GM23338 (cell line): ENCODE results near the gene EFCAB13. TPM values are rescaled to one million over a fixed set of nuclear protein-coding genes. Genes with fewer than 3 reads are reported as not detected.

ENCODE experiments used
- ATAC-seq: fragments of 200-7000 bp; cut with Tn5 transposase; 3 replicates; pipeline ENCODE4 v1.9.1; 2020
- DNase-seq: peaks from one replicate; pipeline ENCODE4 v3.0.0-alpha.2; 2015; ENCODE audit warnings: low spot score
- H2AFZ ChIP-seq: fragments of 200-600 bp; sonication (generic); 2 replicates; pipeline ENCODE4 v1.8.0; 2016; ENCODE audit warnings: antibody characterized with exemption, mild to moderate bottlenecking, moderate library complexity
- H3F3A ChIP-seq: fragments of 200-600 bp; sonication (generic); replicated peaks from 2 replicates; pipeline ENCODE4 v1.8.0; 2017; ENCODE audit warnings: antibody characterized with exemption, mixed run types, low read depth
- H3K27ac ChIP-seq: fragments of 200-600 bp; sonication (generic); 2 replicates; pipeline ENCODE4 v1.6.1; 2016; ENCODE audit warnings: low read depth
- H3K27me3 ChIP-seq: fragments of 200-600 bp; sonication (generic); 2 replicates; pipeline ENCODE4 v1.8.0; 2016; ENCODE audit warnings: mild to moderate bottlenecking, mixed run types, moderate library complexity; ENCODE audit not compliant: insufficient read depth
- H3K36me3 ChIP-seq: fragments of 200-600 bp; sonication (generic); 2 replicates; pipeline ENCODE4 v1.8.0; 2016; ENCODE audit warnings: mild to moderate bottlenecking; ENCODE audit not compliant: insufficient read depth
- H3K4me1 ChIP-seq: fragments of 200-600 bp; sonication (generic); 2 replicates; pipeline ENCODE4 v1.8.0; 2016; ENCODE audit warnings: mild to moderate bottlenecking, moderate library complexity; ENCODE audit not compliant: insufficient read depth
- H3K4me2 ChIP-seq: fragments of 200-600 bp; sonication (generic); 2 replicates; pipeline ENCODE4 v1.7.1; 2017; ENCODE audit warnings: mixed run types
- H3K4me3 ChIP-seq: fragments of 200-600 bp; sonication (generic); 2 replicates; pipeline ENCODE4 v1.6.1; 2016; ENCODE audit warnings: mixed run types
- H3K79me2 ChIP-seq: fragments of 200-600 bp; sonication (generic); replicated peaks from 2 replicates; pipeline ENCODE4 v1.8.0; 2017; ENCODE audit warnings: mild to moderate bottlenecking; ENCODE audit not compliant: insufficient read depth
- H3K9me2 ChIP-seq: fragments of 200-600 bp; sonication (generic); 2 replicates; pipeline ENCODE4 v1.8.0; 2017; ENCODE audit not compliant: insufficient read depth
- H4K20me1 ChIP-seq: fragments of 200-600 bp; sonication (generic); replicated peaks from 2 replicates; pipeline ENCODE4 v1.8.0; 2017; ENCODE audit warnings: mild to moderate bottlenecking; ENCODE audit not compliant: insufficient read depth
- H3K27ac Mint-ChIP-seq: 2 replicates; pipeline ENCODE4 v1.8.0; 2020; ENCODE audit warnings: inconsistent platforms, mild to moderate bottlenecking, moderate library complexity, mixed read lengths
- H3K27me3 Mint-ChIP-seq: 3 replicates; pipeline ENCODE4 v1.8.0; 2022; ENCODE audit warnings: low read depth, mild to moderate bottlenecking, moderate library complexity, mixed read lengths, inconsistent platforms; ENCODE audit not compliant: insufficient read depth, poor library complexity
- H3K36me3 Mint-ChIP-seq: 3 replicates; pipeline ENCODE4 v1.8.0; 2021; ENCODE audit warnings: low read depth, mild to moderate bottlenecking, inconsistent platforms, moderate library complexity, mixed read lengths
- H3K4me1 Mint-ChIP-seq: 3 replicates; pipeline ENCODE4 v1.8.0; 2020; ENCODE audit warnings: mild to moderate bottlenecking, inconsistent platforms, mixed read lengths
- H3K4me3 Mint-ChIP-seq: 3 replicates; pipeline ENCODE4 v1.8.0; 2021; ENCODE audit warnings: moderate library complexity, mild to moderate bottlenecking, inconsistent platforms, mixed read lengths
- H3K9me3 Mint-ChIP-seq: 3 replicates; pipeline ENCODE4 v1.8.0; 2020; ENCODE audit warnings: moderate library complexity, mild to moderate bottlenecking, inconsistent platforms, mixed read lengths
- CREB1 ChIP-seq: fragments of 250-450 bp; sonication (Bioruptor Pico); IDR thresholded peaks from 2 replicates; pipeline ENCODE4 v1.5.0; 2020; ENCODE audit warnings: low read depth, mild to moderate bottlenecking, moderate library complexity
- ETS1 ChIP-seq: IDR thresholded peaks from 2 replicates; pipeline ENCODE4 v1.6.1; 2016; ENCODE audit warnings: antibody characterized with exemption
- POLR2AphosphoS5 ChIP-seq: IDR thresholded peaks from 2 replicates; pipeline ENCODE4 v1.6.1; 2016; ENCODE audit warnings: antibody characterized with exemption, low read depth
- STAT1 ChIP-seq: IDR thresholded peaks from one replicate; pipeline ENCODE4 v1.6.1; 2016; ENCODE audit warnings: antibody characterized with exemption; ENCODE audit not compliant: unreplicated experiment
- ZNF331 ChIP-seq: fragments of 250-450 bp; sonication (Bioruptor Pico); IDR thresholded peaks from 2 replicates; pipeline ENCODE4 v1.5.0; 2020; ENCODE audit warnings: low read depth, mild to moderate bottlenecking, moderate library complexity
- ZNF462 ChIP-seq: fragments of 250-450 bp; sonication (Bioruptor Pico); IDR thresholded peaks from 2 replicates; pipeline ENCODE4 v1.5.0; 2020; ENCODE audit warnings: mild to moderate bottlenecking, moderate library complexity
- long read RNA-seq: library from polyadenylated mRNA; unstranded; transcript quantifications from one replicate; pipeline ENCODE4 v2.0.0, GENCODE V29; 2020; ENCODE audit not compliant: unreplicated experiment
- polyA plus RNA-seq: library from polyadenylated mRNA; unstranded; fragments of >200 nt; fragmentation: Nextera tagmentation; extraction: Ambion mirVana; gene quantifications from 2 replicates; pipeline ENCODE4 v1.2.1, GENCODE V29; 2016
- total RNA-seq: library from RNA; depleted of rRNA; stranded (reverse); fragments of >200 nt; shearing (Covaris generic); gene quantifications from 2 replicates; pipeline ENCODE4 v1.2.3, GENCODE V29; 2014; rRNA removed
- TF ChIP-seq, protein P1 (sequence below), 2 experiments: fragments of 200-600 bp in 1 of 2; sonication (generic) in 1 of 2; conservative IDR thresholded peaks; 2 replicates each; pipeline versions ENCODE4 v1.5.1 to v1.6.1; 2016 to 2017; ENCODE audit warnings: antibody characterized with exemption in 2 of 2, low read depth in 2 of 2, mild to moderate bottlenecking in 2 of 2, moderate library complexity in 1 of 2

The EFCAB13 gene
- total RNA-seq = 3.6 and 4.1 TPM in 2 replicates
- 3.3 and 5.4 TPM in 2 replicates for polyA plus RNA-seq
- long read RNA-seq = 0 reads

DNA sequence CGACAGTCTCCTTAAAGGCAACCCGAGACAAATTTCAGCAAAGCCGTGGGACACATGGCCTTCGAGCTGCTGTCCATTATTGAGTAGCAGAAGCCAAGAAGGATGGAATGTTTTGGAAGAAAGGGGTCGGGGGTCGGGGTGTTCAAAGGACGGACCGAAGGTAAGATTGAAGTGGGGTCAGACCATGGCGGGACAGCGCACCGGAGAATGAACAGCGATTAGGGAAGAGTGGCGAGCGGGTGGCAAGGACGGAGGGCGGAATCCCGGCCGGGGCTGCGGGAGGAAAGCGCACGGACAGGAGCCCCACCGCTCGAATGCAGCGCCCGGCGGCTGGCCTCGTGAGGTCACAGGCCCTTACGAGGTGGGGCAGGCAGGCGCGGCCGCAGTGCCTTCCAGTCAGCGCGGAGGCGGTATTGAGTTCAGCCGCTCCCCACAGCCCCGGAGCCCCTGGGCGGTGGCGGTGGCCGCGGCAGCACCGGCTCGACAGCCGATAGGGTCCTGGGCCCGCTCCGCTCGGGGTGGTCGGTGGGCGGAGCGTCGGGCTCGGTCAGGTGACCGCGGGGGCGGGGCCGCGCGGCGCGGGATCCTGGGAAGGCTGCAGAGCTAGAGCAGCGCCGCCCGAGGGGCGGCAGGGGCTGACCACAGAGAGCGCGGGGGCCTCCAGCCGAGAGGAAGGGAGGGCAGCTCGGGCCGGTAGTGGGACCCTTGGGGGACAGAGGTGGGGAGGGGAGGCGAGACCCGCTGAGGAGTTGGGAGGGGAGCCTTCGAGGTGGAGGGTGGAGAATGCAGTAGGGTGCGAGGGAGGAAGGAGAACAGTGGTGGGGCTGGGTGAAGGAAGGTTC is at the start of gene EFCAB13:
Gene EFCAB13, plus strand, starts transcription at position 574 of the 842 bp plus-strand sequence. CDS start 4,399 bp downstream, outside the sequence.
- H3K27me3 Mint-ChIP-seq = peaks cover 23% of the 10 kb centered on the region
- ATAC-seq (peak; percentile 99), DNase-seq (peak; percentile 96)
- peak within 1 kb of the TSS; percentile 71 for H3K4me3 ChIP-seq
- H3F3A ChIP-seq = peaks cover 7% of the 10 kb centered on the region
- H4K20me1 ChIP-seq = no peaks in the 10 kb centered on the region
- no peaks in the 10 kb centered on the region for H3K79me2 ChIP-seq
- no peaks in the 10 kb centered on the region for H3K9me2 ChIP-seq
- H3K4me2 ChIP-seq = peak within 1 kb of the TSS; percentile 85
- H3K36me3 Mint-ChIP-seq = peaks cover 8% of the 10 kb centered on the region; the same call in 2 of the 3 replicates
- peaks cover 12% of the 10 kb centered on the region; the same call in 2 of the 3 replicates for H3K4me1 Mint-ChIP-seq
- H2AFZ ChIP-seq = peak within 1 kb of the TSS; percentile 98
- H3K27ac Mint-ChIP-seq = peak within 1 kb of the TSS; percentile 76
- H3K9me3 Mint-ChIP-seq = peaks cover 18% of the 10 kb centered on the region
- H3K27ac ChIP-seq = peak within 1 kb of the TSS; percentile 95
- H3K4me3 Mint-ChIP-seq = peak within 1 kb of the TSS; percentile 85
- TF ChIP-seq, protein P1, sequence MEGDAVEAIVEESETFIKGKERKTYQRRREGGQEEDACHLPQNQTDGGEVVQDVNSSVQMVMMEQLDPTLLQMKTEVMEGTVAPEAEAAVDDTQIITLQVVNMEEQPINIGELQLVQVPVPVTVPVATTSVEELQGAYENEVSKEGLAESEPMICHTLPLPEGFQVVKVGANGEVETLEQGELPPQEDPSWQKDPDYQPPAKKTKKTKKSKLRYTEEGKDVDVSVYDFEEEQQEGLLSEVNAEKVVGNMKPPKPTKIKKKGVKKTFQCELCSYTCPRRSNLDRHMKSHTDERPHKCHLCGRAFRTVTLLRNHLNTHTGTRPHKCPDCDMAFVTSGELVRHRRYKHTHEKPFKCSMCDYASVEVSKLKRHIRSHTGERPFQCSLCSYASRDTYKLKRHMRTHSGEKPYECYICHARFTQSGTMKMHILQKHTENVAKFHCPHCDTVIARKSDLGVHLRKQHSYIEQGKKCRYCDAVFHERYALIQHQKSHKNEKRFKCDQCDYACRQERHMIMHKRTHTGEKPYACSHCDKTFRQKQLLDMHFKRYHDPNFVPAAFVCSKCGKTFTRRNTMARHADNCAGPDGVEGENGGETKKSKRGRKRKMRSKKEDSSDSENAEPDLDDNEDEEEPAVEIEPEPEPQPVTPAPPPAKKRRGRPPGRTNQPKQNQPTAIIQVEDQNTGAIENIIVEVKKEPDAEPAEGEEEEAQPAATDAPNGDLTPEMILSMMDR (conservative IDR thresholded peaks at IDR 0.05; ENCODE audit: low read depth in 2 of 2) = peak in 1 of 2 experiments; percentile 4; a peak in 1 of 4 replicates
- peak; percentile 89 for TF ChIP-seq POLR2AphosphoS5
- TF ChIP-seq CREB1 = peak; percentile 47; the same call in 1 of the 2 replicates
- no peak for TF ChIP-seq STAT1
- H3K4me1 ChIP-seq = peaks cover 14% of the 10 kb centered on the region
- peaks cover 25% of the 10 kb centered on the region for H3K27me3 ChIP-seq
- no peaks in the 10 kb centered on the region; the same call in 1 of the 2 replicates for H3K36me3 ChIP-seq

DNA sequence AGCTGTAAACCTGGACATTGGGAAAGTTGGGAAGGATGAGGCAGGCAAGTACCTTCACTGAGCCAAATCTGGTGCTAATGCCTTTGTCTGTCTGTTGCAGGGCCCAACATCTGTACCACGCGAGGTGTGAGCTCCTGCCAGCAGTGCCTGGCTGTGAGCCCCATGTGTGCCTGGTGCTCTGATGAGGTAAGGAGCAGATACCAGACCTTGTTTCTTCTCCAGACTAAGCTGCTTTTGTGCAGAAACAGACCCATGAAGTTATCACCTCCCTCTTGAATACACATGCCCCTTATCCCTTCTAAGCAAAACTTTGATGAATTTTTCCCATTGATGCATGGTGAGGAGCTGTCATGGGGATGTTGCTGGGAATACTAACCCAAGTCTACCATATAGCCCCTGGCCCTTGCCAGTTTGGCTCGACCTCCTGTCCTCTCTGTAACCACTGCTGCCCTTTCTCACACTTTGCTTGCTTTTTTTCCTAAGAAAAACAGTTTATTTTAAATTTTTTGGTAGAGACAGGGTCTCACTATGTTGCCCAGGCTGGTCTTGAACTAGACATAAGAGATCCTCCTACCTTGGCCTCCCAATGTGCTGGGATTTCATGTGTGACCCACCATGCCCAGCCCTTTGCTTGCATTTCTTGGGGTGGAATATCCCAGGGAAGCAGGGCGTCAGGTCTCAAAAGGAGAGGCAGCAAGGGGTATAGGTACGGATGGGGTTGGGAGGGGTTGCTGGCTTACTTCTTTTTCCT is 49.3 kb upstream of the EFCAB13 start:
- Histone ChIP-seq H3K4me1 (peaks cover 27% of the 10 kb centered on the region), H3K9me2 (peaks cover 7% of the 10 kb centered on the region; the same call in 1 of the 2 replicates), H3K36me3 (no peaks in the 10 kb centered on the region; the same call in 1 of the 2 replicates), H2AFZ (peak overlapping the region; percentile 96), H3K27ac (peak overlapping the region; percentile 91; the same call in 1 of the 2 replicates), H3F3A (no peaks in the 10 kb centered on the region), H3K4me2 (peak overlapping the region; percentile 61), H4K20me1 (no peaks in the 10 kb centered on the region), H3K27me3 (no peaks in the 10 kb centered on the region), H3K79me2 (no peaks in the 10 kb centered on the region), H3K4me3 (no peak overlapping the region)
- ATAC-seq (no peak), DNase-seq (no peak)
- H3K36me3 Mint-ChIP-seq = peaks cover 2% of the 10 kb centered on the region; the same call in 2 of the 3 replicates
- H3K9me3 Mint-ChIP-seq = peaks cover 2% of the 10 kb centered on the region
- H3K4me1 Mint-ChIP-seq = peaks cover 41% of the 10 kb centered on the region
- H3K27me3 Mint-ChIP-seq = peaks cover 17% of the 10 kb centered on the region
- H3K4me3 Mint-ChIP-seq = no peak overlapping the region; the same call in 2 of the 3 replicates
- H3K27ac Mint-ChIP-seq = peak overlapping the region; percentile 95; the same call in 1 of the 2 replicates
- TF ChIP-seq ZNF331 (no peak), ETS1 (no peak), ZNF462 (CRISPR knock-in tag) (no peak), POLR2AphosphoS5 (no peak)
